ENCODE measurements around the gene CHFR. TPM values are rescaled to one million over a fixed set of nuclear protein-coding genes. Genes with fewer than 3 reads are reported as not detected.

The CHFR gene
- total RNA-seq, 1 donor from 2014 or later, result 37.1 TPM

DNA sequence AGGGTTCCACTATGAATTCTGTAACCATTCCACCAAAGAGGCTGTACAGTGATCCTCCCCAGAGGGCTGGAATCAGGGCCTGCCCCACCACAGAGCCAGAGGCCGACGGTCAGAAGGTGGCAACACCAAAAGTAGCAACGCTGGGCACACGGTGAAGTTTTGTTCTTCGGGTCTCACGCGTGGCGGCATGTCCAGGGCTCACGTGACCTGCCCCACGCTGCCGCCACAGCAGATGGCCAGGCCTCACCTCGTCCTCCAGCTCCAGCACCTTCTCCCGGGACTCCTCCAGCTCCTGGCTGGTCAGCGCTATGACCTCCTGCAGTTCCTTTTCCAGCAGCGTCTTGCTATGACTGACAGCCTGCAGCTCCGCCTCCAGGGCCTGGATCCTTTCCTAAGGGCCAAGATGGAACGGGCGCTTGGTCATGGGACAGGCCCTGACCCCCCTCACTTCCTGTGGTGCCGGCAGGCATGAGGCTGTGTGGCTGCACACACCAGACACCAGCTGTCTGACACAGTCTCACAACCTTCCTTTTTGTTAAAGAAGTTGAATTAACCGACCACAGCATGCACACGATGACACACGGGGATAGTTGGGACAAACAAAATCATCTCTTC is 103.4 kb downstream of the CHFR start:
- Histone ChIP-seq H3K27ac (no peak overlapping the region), H3K27me3 (no peaks in the 10 kb centered on the region), H3K36me3 (peaks cover 0 to 91% of the 10 kb centered on the region in 2 donors), H3K9me3 (no peaks in the 10 kb centered on the region), H3K4me1 (no peaks in the 10 kb centered on the region), H3K4me3 (no peak overlapping the region)
- no peak for DNase-seq (ENCODE audit: extremely low spot score in 2 of 2)
- intact Hi-C loops (cut with DNase I), result no loop called here
- TF ChIP-seq POLR2A (IDR thresholded peaks at IDR 0.05) (no peak), POLR2AphosphoS5 (IDR thresholded peaks at IDR 0.05; ENCODE audit: insufficient read depth in 1 of 2, low read depth in 1 of 2) (no peak)
- TF ChIP-seq, protein P1, sequence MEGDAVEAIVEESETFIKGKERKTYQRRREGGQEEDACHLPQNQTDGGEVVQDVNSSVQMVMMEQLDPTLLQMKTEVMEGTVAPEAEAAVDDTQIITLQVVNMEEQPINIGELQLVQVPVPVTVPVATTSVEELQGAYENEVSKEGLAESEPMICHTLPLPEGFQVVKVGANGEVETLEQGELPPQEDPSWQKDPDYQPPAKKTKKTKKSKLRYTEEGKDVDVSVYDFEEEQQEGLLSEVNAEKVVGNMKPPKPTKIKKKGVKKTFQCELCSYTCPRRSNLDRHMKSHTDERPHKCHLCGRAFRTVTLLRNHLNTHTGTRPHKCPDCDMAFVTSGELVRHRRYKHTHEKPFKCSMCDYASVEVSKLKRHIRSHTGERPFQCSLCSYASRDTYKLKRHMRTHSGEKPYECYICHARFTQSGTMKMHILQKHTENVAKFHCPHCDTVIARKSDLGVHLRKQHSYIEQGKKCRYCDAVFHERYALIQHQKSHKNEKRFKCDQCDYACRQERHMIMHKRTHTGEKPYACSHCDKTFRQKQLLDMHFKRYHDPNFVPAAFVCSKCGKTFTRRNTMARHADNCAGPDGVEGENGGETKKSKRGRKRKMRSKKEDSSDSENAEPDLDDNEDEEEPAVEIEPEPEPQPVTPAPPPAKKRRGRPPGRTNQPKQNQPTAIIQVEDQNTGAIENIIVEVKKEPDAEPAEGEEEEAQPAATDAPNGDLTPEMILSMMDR (IDR thresholded peaks at IDR 0.05), result no peak

Other genes with a start within 250 kb of the CHFR start
- 56.7 TPM for gene POLE, start 200.3 kb downstream of the CHFR start, total RNA-seq
- 15.0 TPM for gene PXMP2, start 200.0 kb downstream of the CHFR start, total RNA-seq
- 27.0 TPM for gene PGAM5, start 176.8 kb downstream of the CHFR start, total RNA-seq
- 63.1 TPM for gene ANKLE2, start 125.8 kb downstream of the CHFR start, total RNA-seq
- 49.8 TPM for gene GOLGA3, start 58.7 kb downstream of the CHFR start, total RNA-seq
- gene ZNF605, start 68.7 kb upstream of the CHFR start, total RNA-seq, result 10.1 TPM
- gene ZNF26, start 98.8 kb upstream of the CHFR start, total RNA-seq, result 11.8 TPM
- gene ZNF84, start 149.9 kb upstream of the CHFR start, total RNA-seq, result 24.6 TPM
- gene ZNF140, start 193.3 kb upstream of the CHFR start, total RNA-seq, result 9.3 TPM
- 3.4 TPM for gene ZNF891, start 242.7 kb upstream of the CHFR start, total RNA-seq
- 10.8 TPM for gene ZNF10, start 243.0 kb upstream of the CHFR start, total RNA-seq

Data from vagina (tissue), 2 donors.